Parathyroid adenoma (tissue), 2 donors: Measurements from ENCODE around the gene SLC66A1.
A peak's percentile ranks its signal among the peaks of the same experiment; 100 is the strongest.

Experiments
- H2AFZ ChIP-seq: fragments of 300-600 bp; sonication (generic); one replicate; pipeline ENCODE4 v1.7.0; 2017; ENCODE audit warnings: antibody characterized with exemption, mild to moderate bottlenecking
- H3K27ac ChIP-seq: fragments of 300-600 bp; sonication (generic); one replicate; pipeline ENCODE4 v1.7.0; 2017
- H3K27me3 ChIP-seq: fragments of 300-600 bp; sonication (generic); one replicate; pipeline ENCODE4 v1.7.0; 2017; ENCODE audit warnings: low read length; ENCODE audit not compliant: control insufficient read depth, insufficient read depth
- H3K36me3 ChIP-seq: fragments of 300-600 bp; sonication (generic); one replicate; pipeline ENCODE4 v1.7.0; 2017; ENCODE audit warnings: low read length; ENCODE audit not compliant: control insufficient read depth, insufficient read depth
- H3K4me1 ChIP-seq: fragments of 300-600 bp; sonication (generic); one replicate; pipeline ENCODE4 v1.7.0; 2017; ENCODE audit warnings: control low read depth
- H3K4me2 ChIP-seq: fragments of 300-600 bp; sonication (generic); one replicate; pipeline ENCODE4 v1.7.0; 2017; ENCODE audit warnings: low read length
- H3K4me3 ChIP-seq: fragments of 300-600 bp; sonication (generic); one replicate; pipeline ENCODE4 v1.7.0; 2017; ENCODE audit warnings: low read depth, low read length
- H3K79me2 ChIP-seq: fragments of 300-600 bp; sonication (generic); one replicate; pipeline ENCODE4 v1.7.0; 2017; ENCODE audit warnings: control low read depth
- H3K9ac ChIP-seq: fragments of 300-600 bp; sonication (generic); one replicate; pipeline ENCODE4 v1.7.0; 2017; ENCODE audit warnings: mild to moderate bottlenecking
- H3K9me3 ChIP-seq: fragments of 300-600 bp; sonication (generic); one replicate; pipeline ENCODE4 v1.7.0; 2017; ENCODE audit warnings: low read length; ENCODE audit not compliant: control insufficient read depth
- CTCF ChIP-seq: fragments of 300-600 bp; sonication (generic); IDR thresholded peaks from one replicate; pipeline ENCODE4 v1.7.0; 2017; ENCODE audit warnings: antibody characterized with exemption, mild to moderate bottlenecking
- donor health status: primary hyperparathyroidism.

Gene SLC66A1

GRCh38 chr1:19342894-19343616 lies 30.9 kb downstream of the SLC66A1 start:
- Histone ChIP-seq H3K27ac (no peak overlapping the region), H3K36me3 (no peaks in the 10 kb centered on the region), H3K79me2 (no peaks in the 10 kb centered on the region), H3K4me2 (no peak overlapping the region), H3K4me3 (no peak overlapping the region), H3K9ac (no peak overlapping the region), H2AFZ (no peak overlapping the region), H3K9me3 (no peaks in the 10 kb centered on the region), H3K27me3 (no peaks in the 10 kb centered on the region), H3K4me1 (no peaks in the 10 kb centered on the region)
- TF ChIP-seq CTCF = no peak

GRCh38 chr1:19343617-19344350 lies 31.7 kb downstream of the SLC66A1 start:
- Histone ChIP-seq H3K27ac (no peak overlapping the region), H3K9me3 (no peaks in the 10 kb centered on the region), H3K4me2 (no peak overlapping the region), H3K9ac (no peak overlapping the region), H3K36me3 (no peaks in the 10 kb centered on the region), H3K4me3 (no peak overlapping the region), H3K79me2 (no peaks in the 10 kb centered on the region), H2AFZ (no peak overlapping the region), H3K4me1 (no peaks in the 10 kb centered on the region), H3K27me3 (no peaks in the 10 kb centered on the region)
- no peak for TF ChIP-seq CTCF

GRCh38 chr1:19344372-19344810 lies 32.3 kb downstream of the SLC66A1 start:
- no peaks in the 10 kb centered on the region for H3K9me3 ChIP-seq
- no peak overlapping the region for H3K4me2 ChIP-seq
- no peaks in the 10 kb centered on the region for H3K36me3 ChIP-seq
- no peak overlapping the region for H3K9ac ChIP-seq
- no peak overlapping the region for H3K4me3 ChIP-seq
- no peak overlapping the region for H3K27ac ChIP-seq
- TF ChIP-seq CTCF = peak; percentile 61
- no peak overlapping the region for H2AFZ ChIP-seq
- H3K4me1 ChIP-seq = no peaks in the 10 kb centered on the region
- no peaks in the 10 kb centered on the region for H3K27me3 ChIP-seq
- no peaks in the 10 kb centered on the region for H3K79me2 ChIP-seq

- Histone ChIP-seq H3K9ac (no peak overlapping the region), H3K79me2 (no peaks in the 10 kb centered on the region), H3K4me2 (no peak overlapping the region), H3K4me3 (no peak overlapping the region), H3K27me3 (no peaks in the 10 kb centered on the region), H3K9me3 (no peaks in the 10 kb centered on the region), H2AFZ (no peak overlapping the region), H3K27ac (no peak overlapping the region), H3K4me1 (no peaks in the 10 kb centered on the region), H3K36me3 (no peaks in the 10 kb centered on the region)
- TF ChIP-seq CTCF = no peak
These were observed 32.7 kb downstream of the SLC66A1 start for GRCh38 chr1:19344831-19345230.
